WERI-Rb-1 (cell line): Measurements from ENCODE around the gene KSR2.

Experiments
- DNase-seq: peaks from one replicate; pipeline ENCODE4 v3.0.0-alpha.2; 2020
- H3K27ac ChIP-seq: fragments of 250-450 bp; sonication (Bioruptor Pico); 2 replicates; pipeline ENCODE4 v1.5.1; 2020; ENCODE audit warnings: mild to moderate bottlenecking, moderate library complexity
- H3K27me3 ChIP-seq: fragments of 250-450 bp; sonication (Bioruptor Pico); 2 replicates; pipeline ENCODE4 v1.5.1; 2021; ENCODE audit warnings: mild to moderate bottlenecking, low read depth, moderate library complexity; ENCODE audit not compliant: insufficient read depth, severe bottlenecking
- H3K36me3 ChIP-seq: fragments of 250-450 bp; sonication (Bioruptor Pico); 2 replicates; pipeline ENCODE4 v1.5.1; 2020; ENCODE audit warnings: mild to moderate bottlenecking, moderate library complexity
- H3K4me3 ChIP-seq: 2 replicates; pipeline ENCODE4 v1.5.1; 2011; ENCODE audit warnings: low read depth, mild to moderate bottlenecking, control low read depth, low read length
- H3K9me3 ChIP-seq: fragments of 250-450 bp; sonication (Bioruptor Pico); 2 replicates; pipeline ENCODE4 v1.5.1; 2021; ENCODE audit warnings: mild to moderate bottlenecking, moderate library complexity; ENCODE audit not compliant: severe bottlenecking
- TF ChIP-seq, protein P1 (sequence below): IDR thresholded peaks from 2 replicates; pipeline ENCODE4 v1.5.1; 2011; ENCODE audit warnings: low read depth, mild to moderate bottlenecking, control low read depth, inconsistent platforms, low read length

The KSR2 gene

DNA sequence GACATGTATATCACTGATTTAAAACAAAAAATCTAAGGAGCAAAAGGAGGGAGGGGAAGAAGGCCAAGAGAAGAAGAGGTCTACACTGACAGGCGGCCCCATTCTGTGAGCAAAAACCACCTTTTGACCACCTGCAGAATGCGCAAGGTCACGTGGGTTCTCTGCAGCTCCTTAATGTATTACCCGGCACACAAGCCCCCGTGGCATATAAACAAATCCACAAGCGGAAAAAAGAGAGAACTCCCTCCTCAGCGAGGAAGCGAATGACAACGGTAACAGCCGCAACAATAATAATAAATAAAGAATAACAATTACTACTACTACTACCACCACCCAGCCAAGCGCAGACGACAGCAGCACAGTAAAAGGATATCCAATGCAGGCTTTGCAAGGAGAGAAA, 1.3 kb downstream of the KSR2 start:
- DNase-seq, result no peak
- H3K27ac ChIP-seq, result no peak overlapping the region
- H3K36me3 ChIP-seq, result no peaks in the 10 kb centered on the region
- H3K9me3 ChIP-seq, result peaks cover 11% of the 10 kb centered on the region
- H3K27me3 ChIP-seq, result peaks cover 4% of the 10 kb centered on the region
- no peak overlapping the region for H3K4me3 ChIP-seq
- TF ChIP-seq, protein P1, sequence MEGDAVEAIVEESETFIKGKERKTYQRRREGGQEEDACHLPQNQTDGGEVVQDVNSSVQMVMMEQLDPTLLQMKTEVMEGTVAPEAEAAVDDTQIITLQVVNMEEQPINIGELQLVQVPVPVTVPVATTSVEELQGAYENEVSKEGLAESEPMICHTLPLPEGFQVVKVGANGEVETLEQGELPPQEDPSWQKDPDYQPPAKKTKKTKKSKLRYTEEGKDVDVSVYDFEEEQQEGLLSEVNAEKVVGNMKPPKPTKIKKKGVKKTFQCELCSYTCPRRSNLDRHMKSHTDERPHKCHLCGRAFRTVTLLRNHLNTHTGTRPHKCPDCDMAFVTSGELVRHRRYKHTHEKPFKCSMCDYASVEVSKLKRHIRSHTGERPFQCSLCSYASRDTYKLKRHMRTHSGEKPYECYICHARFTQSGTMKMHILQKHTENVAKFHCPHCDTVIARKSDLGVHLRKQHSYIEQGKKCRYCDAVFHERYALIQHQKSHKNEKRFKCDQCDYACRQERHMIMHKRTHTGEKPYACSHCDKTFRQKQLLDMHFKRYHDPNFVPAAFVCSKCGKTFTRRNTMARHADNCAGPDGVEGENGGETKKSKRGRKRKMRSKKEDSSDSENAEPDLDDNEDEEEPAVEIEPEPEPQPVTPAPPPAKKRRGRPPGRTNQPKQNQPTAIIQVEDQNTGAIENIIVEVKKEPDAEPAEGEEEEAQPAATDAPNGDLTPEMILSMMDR, result no peak

- DNase-seq, result no peak
- TF ChIP-seq, protein P1, result no peak
- Histone ChIP-seq H3K27me3 (peaks cover 4% of the 10 kb centered on the region), H3K36me3 (no peaks in the 10 kb centered on the region), H3K9me3 (peaks cover 10% of the 10 kb centered on the region), H3K4me3 (no peak overlapping the region), H3K27ac (no peak overlapping the region)
Measured at GRCh38 chr12:117967043-117967442, 1.7 kb downstream of the KSR2 start.

- Histone ChIP-seq H3K27ac (no peak overlapping the region), H3K36me3 (no peaks in the 10 kb centered on the region), H3K4me3 (no peak overlapping the region), H3K9me3 (peaks cover 4% of the 10 kb centered on the region), H3K27me3 (peaks cover 4% of the 10 kb centered on the region)
- TF ChIP-seq, protein P1, result no peak
- no peak for DNase-seq
Measured at GRCh38 chr12:117966511-117966910, 2.3 kb downstream of the KSR2 start.

DNA sequence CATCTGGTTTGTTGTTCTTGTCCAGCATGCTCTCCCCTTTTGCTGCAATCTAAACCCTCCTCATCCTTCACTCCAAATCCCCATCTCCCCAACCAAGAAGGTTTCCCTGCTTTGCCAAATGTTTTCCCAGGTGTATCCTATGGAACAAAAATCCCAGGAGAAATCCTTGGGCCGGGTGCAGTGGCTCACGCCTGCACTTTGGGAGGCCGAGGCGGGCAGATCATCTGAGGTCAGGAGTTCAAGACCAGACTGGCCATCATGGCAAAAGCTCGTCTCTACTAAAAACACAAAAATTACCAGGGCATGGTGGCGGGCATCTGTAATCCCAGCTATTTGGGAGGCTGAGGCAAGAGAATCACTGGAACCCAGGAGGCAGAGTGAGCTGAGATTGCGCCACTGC, 5.0 kb downstream of the KSR2 start:
- peaks cover 4% of the 10 kb centered on the region for H3K27me3 ChIP-seq
- no peaks in the 10 kb centered on the region for H3K9me3 ChIP-seq
- H3K4me3 ChIP-seq, result no peak overlapping the region
- DNase-seq, result no peak
- no peaks in the 10 kb centered on the region for H3K36me3 ChIP-seq
- TF ChIP-seq, protein P1, result no peak
- H3K27ac ChIP-seq, result no peak overlapping the region

GRCh38 chr12:117936722-117937484, 31.9 kb downstream of the KSR2 start:
- Histone ChIP-seq H3K27me3 (no peaks in the 10 kb centered on the region), H3K9me3 (no peaks in the 10 kb centered on the region), H3K36me3 (no peaks in the 10 kb centered on the region), H3K4me3 (no peak overlapping the region), H3K27ac (no peak overlapping the region)
- TF ChIP-seq, protein P1, result no peak
- DNase-seq, result no peak

GRCh38 chr12:117933545-117933944, 35.2 kb downstream of the KSR2 start:
- TF ChIP-seq, protein P1, result no peak
- H3K36me3 ChIP-seq, result no peaks in the 10 kb centered on the region
- no peak for DNase-seq
- no peak overlapping the region for H3K4me3 ChIP-seq
- no peaks in the 10 kb centered on the region for H3K27me3 ChIP-seq
- no peak overlapping the region for H3K27ac ChIP-seq
- H3K9me3 ChIP-seq, result no peaks in the 10 kb centered on the region
